HEK293 (cell line): Measurements from ENCODE around the gene TOMM40L.

ENCODE experiments used
- BCL11A ChIP-seq: fragments of 450-650 bp; formaldehyde crosslinking; IDR thresholded peaks from 2 replicates; pipeline ENCODE4 v1.5.1; 2016; ENCODE audit warnings: low read depth, missing biosample characterization, missing genetic modification characterization
- CTCF ChIP-seq: fragments of 450-650 bp; formaldehyde crosslinking; IDR thresholded peaks from 2 replicates; pipeline ENCODE4 v1.5.1; 2016; ENCODE audit warnings: missing biosample characterization, missing genetic modification characterization
- HOXA7 ChIP-seq: sonication (generic); formaldehyde crosslinking; IDR thresholded peaks from 2 replicates; pipeline ENCODE4 v1.8.1; 2022; ENCODE audit warnings: missing genetic modification reagents, borderline replicate concordance
- KLF9 ChIP-seq: fragments of 450-650 bp; formaldehyde crosslinking; IDR thresholded peaks from 2 replicates; pipeline ENCODE4 v1.5.1; 2016; ENCODE audit warnings: missing biosample characterization, missing genetic modification characterization, low read depth
- REPIN1 ChIP-seq: fragments of 450-650 bp; formaldehyde crosslinking; IDR thresholded peaks from 2 replicates; pipeline ENCODE4 v1.5.1; 2017; ENCODE audit warnings: missing biosample characterization, missing genetic modification characterization, low read depth
- REST ChIP-seq: fragments of 450-650 bp; formaldehyde crosslinking; IDR thresholded peaks from 2 replicates; pipeline ENCODE4 v1.5.1; 2016; ENCODE audit warnings: missing biosample characterization, missing genetic modification characterization
- ZNF138 ChIP-seq: fragments of 450-650 bp; formaldehyde crosslinking; IDR thresholded peaks from 2 replicates; pipeline ENCODE4 v1.5.1; 2016; ENCODE audit warnings: missing biosample characterization, missing genetic modification characterization, borderline replicate concordance
- ZNF174 ChIP-seq: fragments of 450-650 bp; formaldehyde crosslinking; IDR thresholded peaks from 2 replicates; pipeline ENCODE4 v1.5.0; 2017; ENCODE audit warnings: missing biosample characterization, mild to moderate bottlenecking, missing genetic modification characterization
- ZNF513 ChIP-seq: fragments of 450-650 bp; IDR thresholded peaks from 2 replicates; pipeline ENCODE4 v1.5.1; 2018; ENCODE audit warnings: missing biosample characterization, missing genetic modification characterization
- ZNF580 ChIP-seq: fragments of 450-650 bp; formaldehyde crosslinking; IDR thresholded peaks from 2 replicates; pipeline ENCODE4 v1.5.1; 2016; ENCODE audit warnings: missing biosample characterization, missing genetic modification characterization
- ZNF660 ChIP-seq: fragments of 450-650 bp; IDR thresholded peaks from 2 replicates; pipeline ENCODE4 v1.5.1; 2018; ENCODE audit warnings: missing biosample characterization, mild to moderate bottlenecking, missing genetic modification characterization
- ZNF704 ChIP-seq: fragments of 450-650 bp; formaldehyde crosslinking; IDR thresholded peaks from 2 replicates; pipeline ENCODE4 v1.5.1; 2016; ENCODE audit warnings: missing biosample characterization, missing genetic modification characterization

- TF ChIP-seq ZNF580 (no peak), BCL11A (tag by site-specific recombination) (no peak), ZNF174 (no peak), CTCF (tag by site-specific recombination) (no peak), ZNF660 (tag by site-specific recombination) (no peak), HOXA7 (no peak), REST (no peak), REPIN1 (tag by site-specific recombination) (no peak), KLF9 (no peak), ZNF138 (tag by site-specific recombination) (no peak), ZNF704 (tag by site-specific recombination) (no peak), ZNF513 (tag by site-specific recombination) (no peak)
Measured at GRCh38 chr1:161241682-161242081, 15.8 kb downstream of the TOMM40L start.
